Mesodermal cell (in vitro differentiated cells): Measurements from ENCODE around the gene GTPBP4.

Source experiments
- H3K27ac ChIP-seq: 2 replicates; pipeline ENCODE4 v1.7.0; 2013; ENCODE audit warnings: mild to moderate bottlenecking, low read depth, low read length, moderate library complexity; ENCODE audit not compliant: severe bottlenecking
- H3K36me3 ChIP-seq: 2 replicates; pipeline ENCODE4 v1.7.1; 2013; ENCODE audit warnings: mild to moderate bottlenecking, low read length, moderate library complexity; ENCODE audit not compliant: control insufficient read depth, insufficient read depth
- H3K4me1 ChIP-seq: one replicate; pipeline ENCODE4 v1.7.1; 2013; ENCODE audit warnings: mild to moderate bottlenecking, low read length; ENCODE audit not compliant: insufficient read depth, control insufficient read depth, poor library complexity, severe bottlenecking
- H3K4me3 ChIP-seq: 2 replicates; pipeline ENCODE4 v1.7.0; 2013; ENCODE audit warnings: low read length, control low read depth, mild to moderate bottlenecking; ENCODE audit not compliant: insufficient read depth, poor library complexity, severe bottlenecking; ENCODE audit errors: extremely low read depth
- H3K9me3 ChIP-seq: 2 replicates; pipeline ENCODE4 v1.7.1; 2013; ENCODE audit warnings: mild to moderate bottlenecking, low read length, moderate library complexity; ENCODE audit not compliant: control insufficient read depth
- WGBS, 2 experiments: methylation state at CpG; one replicate each; pipeline ENCODE4 v1.1.5; 2013; ENCODE audit warnings: missing lambda C conversion rate in 2 of 2; ENCODE audit not compliant: insufficient coverage in 2 of 2; 5-methylcytosine and 5-hydroxymethylcytosine counted together

Gene GTPBP4

DNA sequence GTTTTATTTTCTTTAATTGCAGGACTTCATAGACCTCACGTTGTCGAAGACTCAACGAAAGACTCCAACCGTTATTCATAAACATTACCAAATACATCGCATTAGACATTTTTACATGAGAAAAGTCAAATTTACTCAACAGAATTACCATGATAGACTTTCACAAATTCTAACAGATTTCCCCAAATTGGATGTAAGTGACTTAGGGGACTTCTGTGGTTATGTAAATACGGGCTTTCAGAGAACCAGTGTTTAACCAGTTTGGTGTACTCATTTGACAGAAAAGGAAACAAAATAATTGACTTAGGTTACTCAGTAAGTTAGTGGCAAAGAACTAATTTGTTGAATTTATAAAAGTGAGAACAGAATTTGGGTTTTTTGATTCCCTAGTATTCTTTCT, 4.2 kb downstream of the GTPBP4 start:
- no peaks in the 10 kb centered on the region for H3K9me3 ChIP-seq
- H3K4me1 ChIP-seq: peaks cover 2% of the 10 kb centered on the region
- H3K27ac ChIP-seq: no peak overlapping the region
- peaks cover 78% of the 10 kb centered on the region for H3K36me3 ChIP-seq
- 98 to 100% methylated on average over 5 to 6 of the region's 6 CpGs for WGBS, 2 experiments
- H3K4me3 ChIP-seq: no peak overlapping the region

DNA sequence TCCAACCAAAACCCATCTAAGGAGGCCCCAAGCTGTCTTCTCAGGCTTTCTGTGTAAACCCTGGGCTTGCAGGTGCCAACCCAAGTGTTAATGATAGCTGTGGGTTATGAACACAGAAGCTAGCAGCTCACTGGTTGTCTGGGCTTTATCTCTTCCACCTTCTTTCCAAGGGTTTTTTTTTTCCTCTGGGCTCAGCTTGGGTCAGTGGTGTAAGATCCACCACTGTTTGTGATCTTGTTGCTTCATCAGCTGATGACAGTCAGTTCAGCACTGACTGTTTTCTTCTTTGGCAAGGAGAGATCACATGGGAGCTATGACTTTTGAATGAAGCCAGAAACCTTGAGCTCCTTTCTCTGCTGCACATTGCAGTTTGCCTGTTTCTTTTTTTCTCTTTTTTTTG, 4.6 kb downstream of the GTPBP4 start:
- Histone ChIP-seq H3K27ac (no peak overlapping the region), H3K4me1 (peaks cover 2% of the 10 kb centered on the region), H3K4me3 (no peak overlapping the region), H3K9me3 (no peaks in the 10 kb centered on the region), H3K36me3 (peaks cover 82% of the 10 kb centered on the region)

DNA sequence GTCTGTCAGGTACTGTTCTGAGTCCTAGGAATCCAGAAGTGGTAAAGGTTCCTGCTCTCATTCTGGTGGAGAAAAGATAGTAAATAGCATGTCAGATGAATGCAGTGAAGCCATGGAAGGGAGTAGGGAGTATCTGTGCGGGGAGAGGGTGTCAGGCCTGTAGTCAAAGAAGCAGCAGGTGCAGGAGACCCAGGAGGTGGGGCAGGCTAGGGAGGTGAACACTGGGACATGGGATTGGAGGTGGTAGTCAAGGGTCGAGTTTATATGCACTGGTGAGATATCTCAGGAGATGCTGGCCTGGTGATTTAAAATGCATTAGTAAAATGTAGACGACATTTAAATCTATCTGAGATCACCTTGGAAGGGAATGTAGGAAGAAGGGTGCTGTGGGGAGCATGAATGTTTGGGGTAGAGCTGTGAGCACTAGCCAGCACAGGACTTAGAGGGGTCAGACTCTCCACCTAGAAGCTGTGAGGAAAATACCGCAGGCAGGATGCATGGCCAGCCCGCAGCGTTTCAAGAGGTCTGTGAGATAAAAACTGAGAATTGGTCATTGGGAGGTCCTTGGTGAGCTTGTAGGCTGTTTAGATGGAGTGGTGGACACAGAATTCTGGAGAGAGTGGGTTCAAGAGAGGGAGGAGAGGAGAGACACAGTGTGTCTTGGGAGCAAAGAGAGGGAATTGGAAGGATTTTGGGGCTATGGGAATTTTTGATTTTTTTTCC, 6.8 kb downstream of the GTPBP4 start:
- peaks cover 96% of the 10 kb centered on the region for H3K36me3 ChIP-seq
- no peak overlapping the region for H3K4me3 ChIP-seq
- H3K4me1 ChIP-seq: no peaks in the 10 kb centered on the region
- WGBS, 2 experiments: 93 to 96% methylated on average over 6 of the region's 6 CpGs
- H3K9me3 ChIP-seq: no peaks in the 10 kb centered on the region
- no peak overlapping the region for H3K27ac ChIP-seq

GRCh38 chr10:995559-995926, 7.3 kb downstream of the GTPBP4 start:
- H3K4me1 ChIP-seq: no peaks in the 10 kb centered on the region
- H3K9me3 ChIP-seq: no peaks in the 10 kb centered on the region
- no peak overlapping the region for H3K4me3 ChIP-seq
- no peak overlapping the region for H3K27ac ChIP-seq
- peaks cover 96% of the 10 kb centered on the region for H3K36me3 ChIP-seq
- WGBS, 2 experiments: 94 to 97% methylated on average over 6 of the region's 7 CpGs

GRCh38 chr10:996031-996430, 7.8 kb downstream of the GTPBP4 start:
- Histone ChIP-seq H3K27ac (no peak overlapping the region), H3K4me1 (no peaks in the 10 kb centered on the region), H3K9me3 (no peaks in the 10 kb centered on the region), H3K4me3 (no peak overlapping the region), H3K36me3 (peaks cover 96% of the 10 kb centered on the region)
- 90 to 91% methylated on average over 8 to 10 of the region's 12 CpGs for WGBS, 2 experiments

GRCh38 chr10:997266-998022, 9.2 kb downstream of the GTPBP4 start:
- Histone ChIP-seq H3K27ac (no peak overlapping the region), H3K4me3 (no peak overlapping the region), H3K9me3 (no peaks in the 10 kb centered on the region), H3K36me3 (peaks cover 99% of the 10 kb centered on the region), H3K4me1 (no peaks in the 10 kb centered on the region)
- WGBS, 2 experiments: 88 to 89% methylated on average over 14 to 16 of the region's 19 CpGs

GRCh38 chr10:1002425-1003006, 14.3 kb downstream of the GTPBP4 start:
- Histone ChIP-seq H3K36me3 (peaks cover 99% of the 10 kb centered on the region), H3K4me1 (no peaks in the 10 kb centered on the region), H3K9me3 (no peaks in the 10 kb centered on the region), H3K4me3 (no peak overlapping the region), H3K27ac (no peak overlapping the region)
- WGBS, 2 experiments: 80 to 88% methylated on average over 1 of the region's 5 CpGs

- Histone ChIP-seq H3K27ac (no peak overlapping the region), H3K36me3 (peaks cover 99% of the 10 kb centered on the region), H3K9me3 (no peaks in the 10 kb centered on the region), H3K4me1 (no peaks in the 10 kb centered on the region), H3K4me3 (no peak overlapping the region)
- 95 to 98% methylated on average over 7 to 9 of the region's 9 CpGs for WGBS, 2 experiments
Measured at GRCh38 chr10:1003884-1004670, 15.8 kb downstream of the GTPBP4 start.

GRCh38 chr10:1006573-1006972, 18.3 kb downstream of the GTPBP4 start:
- whole genome bisulfite sequencing, 2 experiments: 96 to 98% methylated on average over 7 to 8 of the region's 9 CpGs
- Histone ChIP-seq H3K4me3 (no peak overlapping the region), H3K36me3 (peaks cover 99% of the 10 kb centered on the region), H3K9me3 (no peaks in the 10 kb centered on the region), H3K4me1 (no peaks in the 10 kb centered on the region), H3K27ac (no peak overlapping the region)

- H3K36me3 ChIP-seq: peaks cover 99% of the 10 kb centered on the region
- H3K4me3 ChIP-seq: no peak overlapping the region
- H3K27ac ChIP-seq: no peak overlapping the region
- no peaks in the 10 kb centered on the region for H3K9me3 ChIP-seq
- WGBS, 2 experiments: 96 to 98% methylated on average over 5 to 8 of the region's 10 CpGs
- no peaks in the 10 kb centered on the region for H3K4me1 ChIP-seq
Measured at GRCh38 chr10:1007583-1007982, 19.3 kb downstream of the GTPBP4 start.
